HG03571 (cell line): Measurements from ENCODE around the gene MYO9A.
A peak's percentile ranks its signal among the peaks of the same experiment; 100 is the strongest.
"Not testable (repeated sequence)": the region's sequence is repeated elsewhere in the genome, so short reads cannot be mapped to it uniquely, and the experiment has no call there.

Source experiments
- ATAC-seq: cut with Tn5 transposase; IDR thresholded peaks from one replicate; pipeline ENCODE4 v1.9.1; 2021; ENCODE audit not compliant: unreplicated experiment

MYO9A gene

DNA sequence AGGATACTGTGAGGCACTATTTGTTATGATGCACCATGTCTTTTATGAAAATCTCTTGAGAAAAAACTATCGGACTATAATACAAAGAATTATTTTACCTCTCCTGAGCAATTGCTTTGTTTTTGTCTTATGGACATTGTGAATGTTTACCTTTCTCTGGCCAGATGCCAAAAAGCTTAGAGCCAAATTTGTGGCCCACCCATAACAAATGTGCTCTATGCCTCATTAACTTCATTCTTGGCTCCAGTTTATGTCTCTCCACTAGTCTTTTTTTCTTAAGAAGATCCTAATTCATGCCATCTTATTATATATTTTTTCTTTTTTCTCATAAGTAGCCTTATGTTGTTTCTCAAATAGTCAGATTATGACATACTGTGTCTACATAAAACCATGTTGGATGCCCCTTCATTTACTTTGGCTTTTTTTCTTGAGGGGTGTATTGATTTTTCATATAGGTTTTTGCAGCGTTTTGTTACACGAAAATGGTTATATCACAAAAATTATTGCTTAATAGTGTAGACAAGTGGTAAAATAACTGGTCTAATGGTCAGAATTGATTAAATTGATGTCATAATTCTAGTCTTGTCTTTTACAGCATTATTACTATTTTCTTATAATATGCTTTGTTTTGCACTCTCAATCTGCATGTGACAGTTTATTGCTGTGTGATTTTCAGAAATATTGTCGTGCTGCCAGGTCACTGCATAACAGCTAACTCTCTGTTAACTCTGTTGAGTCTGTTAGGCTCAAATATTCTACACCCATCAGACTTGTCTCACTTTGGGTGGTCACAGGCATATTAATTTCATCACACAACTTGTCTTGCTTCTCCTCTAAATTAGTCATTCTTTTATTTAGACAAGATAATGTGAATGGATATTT, 18.5 kb upstream of the MYO9A start:
- no peak for ATAC-seq

DNA sequence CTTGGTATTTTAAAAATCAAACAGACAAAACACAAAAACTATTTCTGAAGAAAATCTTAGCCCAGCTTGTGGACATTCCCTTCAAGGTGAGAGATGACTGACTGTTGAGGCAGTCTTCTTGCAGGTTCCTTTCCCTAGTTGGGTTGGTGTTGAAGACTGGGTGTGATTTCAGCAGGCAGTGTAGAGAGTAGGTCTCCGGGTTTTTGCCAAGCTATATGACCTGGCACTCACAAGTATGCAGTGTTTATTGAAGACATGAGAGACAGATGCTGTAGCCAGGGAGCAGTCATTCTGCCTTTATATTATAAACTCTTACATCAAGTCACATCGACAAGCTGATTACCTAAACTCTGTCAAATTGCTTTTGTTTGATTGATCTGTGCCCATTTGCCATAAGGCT, 17.8 kb upstream of the MYO9A start:
- no peak for ATAC-seq

DNA sequence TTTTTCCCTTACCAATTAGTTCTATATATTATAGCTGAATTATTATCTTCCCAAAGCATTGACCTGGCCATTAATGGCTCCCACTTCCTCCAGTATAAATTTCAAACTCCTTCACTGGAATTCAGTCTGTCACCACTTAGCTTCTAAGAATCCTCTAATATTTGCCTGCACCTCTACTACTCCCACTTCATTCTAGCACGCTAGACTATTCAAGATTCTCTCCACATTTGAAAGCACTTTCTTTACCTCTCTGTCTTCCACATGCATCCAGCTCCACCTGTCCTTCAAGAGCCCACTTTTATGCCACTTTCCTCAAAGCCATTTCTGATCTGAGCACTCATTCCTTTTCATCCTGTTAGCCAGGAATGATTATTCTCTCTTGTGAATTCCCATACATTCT, 15.3 kb upstream of the MYO9A start:
- no peak for ATAC-seq

DNA sequence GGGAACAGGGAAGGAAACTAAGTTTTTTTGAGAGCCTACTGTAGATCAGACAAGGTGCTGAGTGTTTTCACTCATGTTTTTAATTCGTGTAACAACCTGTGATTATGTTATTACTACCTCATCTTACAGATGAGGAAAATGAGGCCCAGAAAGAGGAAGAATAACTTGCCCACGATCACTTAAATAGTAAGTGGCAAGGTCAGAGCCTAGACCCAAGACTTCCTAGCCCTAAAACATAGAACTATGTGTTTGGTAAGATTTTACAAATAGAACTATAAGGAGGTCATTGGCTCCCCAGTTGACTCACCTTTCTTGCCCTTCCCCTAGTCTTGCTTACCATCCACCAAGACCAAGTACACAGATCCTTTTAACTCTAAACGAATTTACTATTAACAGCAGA, 14.0 kb upstream of the MYO9A start:
- ATAC-seq: no peak

DNA sequence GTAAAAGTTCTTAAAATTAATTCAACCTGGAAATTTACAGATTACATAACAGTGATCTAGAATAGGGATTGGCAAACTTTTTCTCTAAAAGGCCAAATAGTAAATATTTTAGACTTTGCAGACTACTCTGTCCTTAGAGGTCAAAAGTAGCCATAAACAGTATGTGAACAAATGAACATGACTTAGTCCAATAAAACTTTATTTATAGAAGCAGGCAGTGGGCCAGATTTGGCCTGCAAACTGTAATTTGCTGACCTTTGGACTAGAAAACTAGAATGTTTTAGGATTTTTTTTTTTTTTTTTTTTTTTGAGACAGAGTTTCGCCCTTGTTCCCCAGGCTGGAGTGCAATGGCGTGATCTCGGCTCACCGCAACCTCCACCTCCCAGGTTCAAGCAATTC, 12.3 kb upstream of the MYO9A start:
- ATAC-seq: no peak

DNA sequence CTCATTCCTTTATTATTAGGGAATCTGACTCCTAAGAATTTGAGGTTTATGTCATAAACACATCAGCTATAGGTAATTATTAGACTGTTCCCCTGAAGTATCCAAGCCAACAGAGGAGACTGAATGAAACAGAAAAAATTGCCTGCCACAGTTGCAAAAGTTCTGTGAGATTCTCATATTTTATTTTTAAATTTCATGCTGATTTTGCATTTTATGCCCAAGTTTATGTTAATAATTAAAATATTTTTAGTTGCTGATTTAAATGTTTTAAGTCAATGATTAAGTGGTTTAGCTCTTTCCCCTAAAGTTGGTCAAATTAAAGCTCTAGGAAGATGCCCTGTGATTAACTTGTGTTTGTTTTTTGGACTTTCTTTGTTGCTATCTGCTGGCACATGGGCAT, 10.4 kb upstream of the MYO9A start:
- ATAC-seq: no peak

DNA sequence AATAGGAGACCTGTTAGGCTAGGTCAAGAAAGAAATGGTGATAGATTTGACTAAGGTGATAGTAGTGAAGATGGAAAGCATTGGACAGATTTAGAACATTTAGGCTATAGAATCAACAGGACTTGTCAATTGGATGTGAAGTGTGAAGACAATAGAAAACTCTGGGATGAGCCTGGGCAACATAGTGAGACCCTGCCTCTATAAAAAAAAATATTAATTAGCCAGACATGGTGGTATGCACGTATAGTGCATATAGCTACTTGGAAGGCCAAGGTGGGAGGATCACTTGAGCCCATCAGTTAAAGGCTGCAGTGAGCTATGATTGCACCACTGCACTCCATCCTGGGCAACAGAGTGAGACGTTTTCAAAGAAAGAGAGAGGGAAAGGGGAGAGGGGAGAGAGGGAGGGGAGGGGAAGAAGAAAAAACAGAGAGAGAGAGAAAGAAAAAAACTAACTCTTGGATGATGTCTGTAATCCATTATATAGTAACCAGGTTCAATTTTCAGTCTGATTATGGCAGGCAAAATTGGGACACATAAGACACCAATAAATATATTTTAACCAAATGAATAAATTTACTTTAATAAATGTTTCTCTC, 9.9 kb upstream of the MYO9A start:
- no peak for ATAC-seq

DNA sequence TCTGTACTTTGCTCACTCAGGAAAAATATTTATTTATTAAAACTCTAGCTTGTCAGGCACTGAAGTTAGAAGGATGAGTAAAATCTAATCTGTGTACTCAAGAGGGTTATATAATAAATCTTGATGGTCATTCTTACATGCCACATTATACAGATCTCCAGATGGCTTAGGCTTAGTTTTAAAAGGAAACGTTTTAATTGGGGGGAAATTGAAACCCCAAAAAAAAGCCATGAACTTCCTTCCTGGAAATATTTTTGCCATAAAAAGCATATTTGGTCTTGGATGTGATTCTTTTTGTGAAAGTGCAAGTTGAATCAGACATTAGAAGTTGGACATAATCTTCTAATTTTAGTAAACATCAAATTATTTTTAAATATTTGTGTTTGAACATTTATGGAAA, 6.3 kb upstream of the MYO9A start:
- ATAC-seq: no peak

DNA sequence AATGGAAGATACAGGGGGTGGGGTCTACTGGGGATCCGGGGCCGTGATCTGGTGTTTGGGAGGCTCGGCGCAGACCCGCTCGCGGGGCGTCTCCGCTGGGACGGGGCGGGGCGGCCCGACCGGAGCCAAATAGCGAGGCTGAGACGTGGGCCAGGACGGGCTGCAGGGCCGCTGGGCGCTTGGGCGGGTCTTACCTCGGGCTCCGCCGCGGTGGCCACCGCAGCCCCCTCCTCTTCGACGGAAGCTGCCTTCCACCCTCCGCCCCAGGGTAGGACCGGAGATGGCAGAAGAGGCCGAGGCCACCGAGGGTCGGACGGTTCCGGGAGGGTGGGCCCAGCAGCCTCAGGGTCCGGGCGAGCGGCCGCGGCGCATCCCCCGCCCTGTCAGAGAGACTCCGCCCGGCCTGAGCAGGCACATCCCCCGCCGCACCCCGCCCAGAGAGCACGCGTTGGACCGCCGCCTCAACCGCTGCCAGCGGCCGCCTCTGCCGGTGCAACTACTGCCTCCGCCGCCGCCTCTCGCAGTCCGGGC, 399 bp downstream of the MYO9A start:
- peak; percentile 56 for ATAC-seq

DNA sequence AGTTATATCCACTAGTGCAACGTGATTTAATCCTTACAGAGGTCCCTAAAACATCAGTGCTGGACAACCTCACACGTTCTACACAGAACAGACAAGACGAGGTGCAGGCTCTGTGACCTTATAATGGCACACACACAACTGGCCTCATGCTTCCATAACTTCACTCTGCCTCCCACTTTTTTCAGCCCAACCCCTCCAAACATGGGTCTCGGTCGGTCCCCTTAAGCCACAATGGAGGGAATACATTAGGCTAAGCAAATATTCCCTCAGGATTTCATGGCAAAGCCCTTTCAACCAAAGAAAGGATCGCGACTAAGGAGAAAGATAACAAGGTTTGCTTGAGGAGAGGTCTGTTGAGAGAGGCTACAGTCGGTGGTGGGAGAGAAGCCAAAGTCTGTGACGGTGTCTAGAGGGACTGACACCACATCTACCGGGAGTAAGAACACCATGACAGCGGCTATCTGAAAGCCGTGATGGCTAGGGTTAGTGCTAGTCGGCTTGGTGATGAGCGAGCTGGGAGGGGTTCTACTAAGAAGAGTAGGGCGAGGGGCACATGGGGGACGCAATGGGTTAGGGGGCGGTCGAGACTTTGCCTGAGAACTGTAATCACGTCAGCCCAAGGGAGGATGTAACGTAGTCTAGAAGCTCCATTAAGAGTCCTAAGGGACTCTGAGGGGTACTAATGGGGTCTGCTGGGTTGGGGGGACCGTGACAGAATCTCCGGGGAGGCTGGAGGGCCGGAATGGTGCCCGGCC, 1.0 kb downstream of the MYO9A start:
- ATAC-seq: no peak

DNA sequence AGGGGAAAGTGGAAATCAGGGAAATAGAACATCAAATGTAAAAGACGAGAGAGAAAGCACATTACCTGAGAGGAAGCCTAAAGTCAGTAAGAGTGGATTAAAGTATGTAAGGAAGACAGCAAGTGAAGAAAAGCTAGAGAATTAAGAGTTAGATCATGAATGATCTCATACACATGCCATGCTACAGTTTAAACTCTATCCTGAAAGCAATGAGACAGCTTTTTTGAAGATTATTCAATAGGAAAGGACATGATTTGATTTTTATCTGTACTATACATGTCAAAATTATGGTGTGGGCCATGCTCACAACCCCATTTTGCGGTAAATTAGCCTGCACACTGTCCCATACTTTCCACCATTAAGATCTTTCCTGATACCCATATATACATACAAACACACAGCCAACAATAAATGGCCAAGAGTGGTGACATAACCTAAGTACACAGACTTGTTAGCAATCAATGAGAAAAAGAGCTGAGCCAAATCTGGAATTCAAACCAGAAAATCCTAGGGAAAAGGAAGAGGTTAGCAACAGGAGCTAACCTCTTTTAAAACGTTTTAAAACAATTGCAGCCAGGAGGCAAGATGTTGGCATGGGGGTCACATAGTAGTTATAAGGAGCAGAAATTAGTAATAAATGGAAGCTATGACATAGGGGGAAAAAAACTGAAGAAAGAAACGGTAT, 4.5 kb downstream of the MYO9A start:
- ATAC-seq: no peak

DNA sequence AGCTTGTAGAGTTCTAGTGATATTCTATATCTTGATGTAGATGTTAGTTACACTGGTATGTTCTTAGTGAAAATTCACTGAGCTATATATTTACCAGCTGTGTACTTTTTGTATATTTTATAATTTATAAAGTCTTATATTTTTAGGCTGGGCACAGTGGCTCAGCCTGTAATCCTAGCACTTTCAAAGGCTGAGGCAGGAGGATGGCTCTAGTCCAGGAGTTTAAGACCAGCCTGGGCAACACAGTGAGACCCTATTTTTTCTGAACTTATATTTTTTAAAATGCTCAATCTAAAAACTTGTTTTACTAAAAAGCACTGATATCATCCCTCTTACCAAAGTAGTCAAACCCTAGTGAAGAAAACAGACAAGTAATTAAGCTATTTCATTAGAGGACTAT, 5.1 kb downstream of the MYO9A start:
- no peak for ATAC-seq

DNA sequence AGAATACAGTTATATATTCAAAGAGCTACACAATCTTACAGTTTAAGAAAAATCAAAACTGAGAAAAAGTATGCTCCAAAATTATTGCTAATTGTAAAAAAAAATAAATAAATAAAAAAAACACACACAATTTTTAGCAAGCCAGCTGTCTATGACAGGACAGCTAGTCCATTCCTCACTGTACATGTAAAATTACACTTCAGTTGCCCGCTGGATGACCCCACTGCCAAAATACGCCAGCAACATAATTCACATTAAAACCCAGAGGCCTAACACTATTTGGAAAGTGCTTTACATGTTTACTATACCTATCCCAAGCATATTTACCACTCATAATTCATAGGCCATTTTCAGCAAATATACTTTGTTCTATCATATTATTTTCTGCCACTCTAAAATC, 5.8 kb downstream of the MYO9A start:
- no peak for ATAC-seq

DNA sequence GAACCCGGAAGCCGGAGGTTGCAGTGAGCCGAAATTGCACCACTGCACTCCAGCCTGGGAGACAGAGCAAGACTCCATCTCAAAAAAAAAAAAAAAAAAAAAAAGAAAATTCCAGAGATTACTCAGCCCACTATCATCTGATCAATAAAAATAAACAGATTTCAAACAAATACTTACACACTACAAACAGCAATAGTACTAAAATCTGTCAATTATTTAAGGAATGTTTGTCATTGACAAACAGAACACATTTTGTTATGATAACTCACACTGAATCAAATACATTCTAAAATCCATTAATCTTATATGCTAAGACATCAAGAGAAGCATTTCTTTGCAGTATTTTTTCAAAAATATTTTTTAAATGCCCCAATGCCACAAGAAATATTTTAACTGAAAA, 7.6 kb downstream of the MYO9A start:
- ATAC-seq: no peak

DNA sequence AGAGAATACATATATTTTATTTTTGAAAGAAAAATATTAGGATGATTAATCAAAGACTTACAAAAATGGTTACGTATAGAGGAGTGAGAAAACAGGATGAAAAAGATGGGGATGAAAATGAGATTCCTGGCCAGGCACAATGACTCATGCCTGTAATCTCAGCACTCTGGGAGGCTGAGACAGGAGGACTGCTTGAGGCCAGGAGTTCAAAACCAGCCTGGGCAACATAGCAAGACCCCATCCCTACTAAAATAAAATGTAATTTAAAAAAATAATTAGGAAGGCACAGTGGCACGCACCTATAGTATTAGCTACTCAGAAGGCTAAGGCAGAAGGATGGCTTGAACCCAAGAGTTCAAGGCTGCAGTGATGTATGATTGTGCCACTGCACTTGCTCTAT, 11.9 kb downstream of the MYO9A start:
- no peak for ATAC-seq

DNA sequence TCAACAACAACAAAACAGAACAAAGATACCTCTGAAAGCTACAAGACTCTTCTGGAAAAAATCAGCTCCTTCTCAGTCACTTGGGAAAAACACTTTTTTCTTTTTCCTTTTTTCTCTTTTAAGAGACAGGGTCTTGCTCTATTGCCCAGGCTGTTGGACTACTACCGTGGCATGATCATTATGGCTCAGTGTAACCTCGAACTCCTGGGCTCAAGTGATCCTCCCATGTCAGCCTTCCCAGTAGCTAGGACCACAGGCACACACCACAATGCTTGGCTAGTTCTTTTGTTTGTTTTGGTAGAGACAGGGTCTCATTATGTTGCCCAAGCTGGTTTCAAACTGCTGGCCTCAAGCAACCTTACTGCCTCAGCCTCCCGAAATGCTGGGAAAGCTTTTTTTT, 12.8 kb downstream of the MYO9A start:
- no peak for ATAC-seq

DNA sequence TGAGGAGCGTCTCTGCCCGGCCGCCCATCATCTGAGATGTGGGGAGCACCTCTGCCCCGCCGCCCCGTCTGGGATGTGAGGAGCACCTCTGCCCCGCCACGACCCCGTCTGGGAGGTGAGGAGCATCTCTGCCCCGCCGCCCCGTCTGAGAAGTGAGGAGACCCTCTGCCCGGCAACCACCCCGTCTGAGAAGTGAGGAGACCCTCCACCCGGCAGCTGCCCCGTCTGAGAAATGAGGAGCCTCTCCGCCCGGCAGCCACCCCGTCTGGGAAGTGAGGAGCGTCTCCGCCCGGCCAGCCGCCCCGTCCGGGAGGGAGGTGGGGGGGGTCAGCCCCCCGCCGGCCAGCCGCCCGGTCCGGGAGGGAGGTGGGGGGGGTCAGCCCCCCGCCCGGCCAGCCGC, 17.4 kb downstream of the MYO9A start:
- not testable (repeated sequence) for ATAC-seq

DNA sequence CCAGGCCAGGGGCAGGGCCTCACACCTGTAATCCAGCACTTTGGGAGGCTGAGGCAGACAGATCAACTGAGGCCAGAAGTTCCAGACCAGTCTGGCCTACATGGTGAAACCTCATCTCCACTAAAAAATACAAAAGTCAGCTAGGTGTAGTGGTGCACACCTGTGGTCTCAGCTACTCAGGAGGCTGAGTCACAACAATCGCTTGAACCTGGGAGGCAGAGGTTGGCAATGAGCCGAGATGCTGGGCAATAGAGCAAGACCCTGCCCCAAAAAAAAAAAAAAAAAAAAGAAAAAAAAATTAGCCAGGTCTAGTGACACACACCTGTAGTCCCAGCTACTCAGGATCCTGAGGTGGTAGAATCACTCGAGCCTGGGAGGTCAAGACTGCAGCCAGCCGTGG, 18.8 kb downstream of the MYO9A start:
- no peak for ATAC-seq

DNA sequence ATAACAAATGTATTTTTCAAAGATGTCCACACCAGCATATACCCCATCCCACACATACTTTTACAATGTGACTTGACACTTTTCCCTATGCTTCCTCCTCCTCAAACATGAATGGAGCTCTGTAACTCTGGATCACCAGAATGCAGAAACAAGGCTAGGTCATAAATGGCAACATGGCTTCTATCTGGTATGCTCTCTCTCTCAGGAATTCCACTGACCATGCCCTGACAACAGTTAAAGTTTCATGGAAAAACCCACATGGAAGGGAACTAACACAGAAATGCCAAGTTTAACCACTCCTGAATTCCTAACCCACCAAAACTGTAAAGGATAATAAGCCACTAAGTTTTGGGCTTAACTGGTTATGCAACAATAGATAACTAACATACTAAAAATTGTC, 19.9 kb downstream of the MYO9A start:
- no peak for ATAC-seq

DNA sequence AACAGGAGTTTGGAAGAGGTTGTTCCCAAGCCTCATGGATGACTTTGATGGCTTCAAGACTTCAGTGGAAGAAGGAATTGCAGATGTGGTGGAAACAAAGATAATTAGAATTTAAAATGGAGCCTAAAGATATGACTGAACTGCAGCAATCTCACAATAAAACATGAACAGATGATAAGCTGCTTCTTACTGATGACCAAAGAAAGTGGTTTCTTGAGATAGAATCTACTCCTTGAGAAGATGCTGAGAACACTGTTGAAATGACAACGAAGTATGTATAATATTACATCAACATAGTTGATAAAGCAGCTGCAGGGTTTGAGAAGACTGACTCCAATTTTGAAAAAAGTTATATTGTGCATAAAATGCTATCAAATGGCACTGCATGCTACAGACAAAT, 21.2 kb downstream of the MYO9A start:
- ATAC-seq: no peak

DNA sequence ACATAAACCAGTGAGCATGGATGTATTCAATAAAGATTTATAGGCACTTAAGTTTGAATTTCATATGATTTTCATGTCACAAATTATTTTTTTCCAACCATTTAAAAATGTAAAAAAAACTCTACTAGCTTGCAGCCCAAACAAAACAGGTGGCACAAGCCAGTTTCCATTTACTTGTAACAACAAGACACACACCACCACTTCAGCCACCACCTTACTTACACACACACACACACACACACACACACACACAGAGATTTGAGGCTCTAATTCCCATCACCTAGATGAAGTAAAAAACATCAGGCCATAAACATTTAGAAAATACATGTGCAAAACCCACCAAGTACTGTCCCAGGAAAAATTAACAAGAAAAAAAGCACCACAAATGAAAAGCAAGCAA, 25.3 kb downstream of the MYO9A start:
- ATAC-seq: no peak
